GM12891 (cell line): Measurements from ENCODE around the gene LASP1.
"Not testable (repeated sequence)": the region's sequence is repeated elsewhere in the genome, so short reads cannot be mapped to it uniquely, and the experiment has no call there.

ENCODE experiments used
- DNase-seq: peaks from one replicate; pipeline ENCODE4 v3.0.0; 2011; ENCODE audit warnings: low spot score; ENCODE audit not compliant: insufficient read length
- FAIRE-seq: peaks from 2 replicates; lab custom pipeline; 2011; peaks lifted over from hg19 to GRCh38; lab: Jason Lieb, UNC
- PAX5 ChIP-seq: IDR thresholded peaks from 2 replicates; pipeline ENCODE4 v1.6.1; 2011; ENCODE audit warnings: low read length, moderate library complexity, mild to moderate bottlenecking; ENCODE audit not compliant: insufficient read depth, severe bottlenecking
- POLR2A ChIP-seq: IDR thresholded peaks from 2 replicates; pipeline ENCODE4 v1.6.1; 2011; ENCODE audit warnings: low read depth, low read length, control low read depth
- POLR2AphosphoS5 ChIP-seq: IDR thresholded peaks from 2 replicates; pipeline ENCODE4 v1.6.1; 2011; ENCODE audit warnings: low read depth, low read length, control low read depth
- POU2F2 ChIP-seq: IDR thresholded peaks from 2 replicates; pipeline ENCODE4 v1.6.1; 2011; ENCODE audit warnings: low read depth, mild to moderate bottlenecking, control low read depth, low read length, moderate library complexity
- SPI1 ChIP-seq: IDR thresholded peaks from 2 replicates; pipeline ENCODE4 v1.6.1; 2011; ENCODE audit warnings: low read depth, low read length, control low read depth
- TAF1 ChIP-seq: IDR thresholded peaks from 2 replicates; pipeline ENCODE4 v1.6.1; 2011; ENCODE audit warnings: low read depth, low read length, control low read depth

LASP1 gene

DNA sequence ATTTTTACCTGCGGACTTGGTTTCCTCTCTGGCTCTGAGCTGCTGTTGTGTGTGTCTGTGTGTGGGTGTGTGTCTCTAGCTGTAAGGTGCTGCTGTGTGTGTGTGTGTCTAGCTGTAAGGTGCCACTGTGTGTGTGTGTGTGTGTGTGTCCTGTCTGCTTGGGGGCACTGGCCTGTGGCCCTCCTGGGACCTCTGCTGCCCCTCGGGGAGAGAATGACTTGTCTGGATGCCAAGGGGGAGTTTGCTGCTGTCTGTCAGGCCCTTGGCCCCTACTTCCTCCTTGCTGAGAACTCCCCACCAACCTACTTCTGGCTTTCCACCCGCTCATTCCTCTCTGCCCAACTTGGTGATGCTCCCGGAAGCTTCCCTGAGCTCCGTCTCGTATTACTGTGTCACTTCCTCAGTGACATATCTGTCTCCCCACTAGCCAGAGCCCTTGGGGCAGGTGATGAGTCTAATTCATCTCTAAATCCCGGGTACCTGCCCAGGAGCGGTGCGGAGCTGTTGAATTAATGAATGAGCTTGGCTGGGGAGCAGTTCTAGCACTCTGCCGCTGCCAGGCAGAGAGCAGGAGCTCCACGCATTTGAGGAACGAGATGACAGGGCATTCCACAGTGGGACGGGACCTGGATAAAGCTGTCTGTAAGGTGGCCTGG is 52.0 kb downstream of the LASP1 start:
- DNase-seq (no peak), FAIRE-seq (no peak)
- TF ChIP-seq TAF1 (no peak), POLR2AphosphoS5 (peak; percentile 40; the same call in 1 of the 2 replicates)

DNA sequence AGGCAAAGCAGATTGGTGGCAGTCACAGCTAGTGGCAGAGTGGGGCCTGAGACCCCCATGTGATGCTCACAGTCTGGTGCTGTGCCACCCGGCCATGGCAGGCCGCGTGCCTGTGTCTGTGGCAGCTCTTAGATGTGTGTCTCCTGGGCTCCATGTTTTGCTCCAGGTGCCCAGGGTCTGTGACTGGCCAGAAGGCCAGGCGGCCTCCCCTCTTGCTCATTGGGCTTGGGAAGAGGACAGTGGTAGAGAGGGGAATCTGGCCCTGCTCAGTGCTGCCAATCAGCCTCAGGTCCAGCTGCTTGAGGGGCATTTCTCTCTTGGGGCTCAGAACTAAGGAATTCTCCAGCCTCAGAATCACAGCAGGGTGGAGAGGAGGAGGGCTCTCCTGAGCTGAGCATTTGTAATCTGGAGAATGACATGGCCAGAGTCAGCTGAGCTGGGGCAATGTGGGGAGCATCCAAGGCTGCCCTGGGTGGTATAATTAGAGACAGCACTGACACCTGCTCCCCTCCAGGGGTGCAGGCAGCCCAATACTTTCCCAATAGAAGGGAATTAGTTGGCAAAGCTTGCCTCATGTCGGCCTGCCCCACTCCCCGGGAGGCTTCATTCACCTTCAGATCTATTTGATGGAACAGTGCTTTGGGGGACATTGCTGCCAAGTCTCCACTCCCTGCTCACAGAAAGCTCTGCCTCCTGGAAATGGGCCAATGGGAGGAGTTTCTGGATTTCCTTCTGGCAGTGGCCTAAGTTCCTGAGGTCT is 52.9 kb downstream of the LASP1 start:
- no peak for FAIRE-seq
- TF ChIP-seq TAF1: no peak
- no peak for TF ChIP-seq PAX5
- no peak for DNase-seq

DNA sequence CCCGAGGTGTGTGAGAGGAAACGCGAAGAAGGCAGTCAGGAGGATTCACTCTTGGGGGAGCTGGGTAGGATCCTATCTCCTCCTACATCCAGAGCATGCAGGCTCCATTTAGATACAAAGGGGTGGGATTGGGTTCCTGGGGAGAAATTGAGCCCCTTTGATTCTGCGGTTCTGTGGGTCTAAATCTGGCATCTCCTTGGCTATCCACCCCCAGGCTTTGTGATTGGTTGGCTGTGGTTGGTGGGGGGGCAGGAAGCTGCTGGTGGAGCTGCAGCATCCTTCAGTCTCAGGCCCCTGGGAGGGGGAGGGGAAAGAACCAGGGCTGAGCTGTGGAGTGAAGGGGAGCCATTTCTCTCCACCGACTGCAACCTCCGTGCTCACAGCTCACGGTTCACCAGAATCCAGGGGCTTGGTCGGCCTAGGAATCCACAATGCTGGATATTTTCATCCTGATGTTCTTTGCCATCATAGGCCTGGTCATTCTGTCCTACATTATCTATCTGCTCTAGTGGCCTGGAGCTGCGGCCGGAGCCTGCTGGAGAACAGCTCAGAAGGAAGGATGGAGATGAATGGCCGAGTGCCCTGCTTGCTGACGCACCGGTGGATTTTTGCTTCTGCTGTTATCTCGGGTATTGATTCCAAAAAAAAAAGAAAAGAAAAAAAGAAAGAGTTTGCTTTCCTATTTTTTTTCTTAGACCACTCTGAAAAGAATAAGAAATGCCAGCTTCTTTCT is 55.6 kb downstream of the LASP1 start, which contains the start of gene LASP1NB:
LASP1NB (plus strand) TSS at position 352 of the 733 bp plus-strand sequence.
- TF ChIP-seq POLR2A: no peak
- TF ChIP-seq SPI1: no peak
- TF ChIP-seq POLR2AphosphoS5: no peak
- no peak for TF ChIP-seq PAX5
- no peak for DNase-seq
- no peak for FAIRE-seq

DNA sequence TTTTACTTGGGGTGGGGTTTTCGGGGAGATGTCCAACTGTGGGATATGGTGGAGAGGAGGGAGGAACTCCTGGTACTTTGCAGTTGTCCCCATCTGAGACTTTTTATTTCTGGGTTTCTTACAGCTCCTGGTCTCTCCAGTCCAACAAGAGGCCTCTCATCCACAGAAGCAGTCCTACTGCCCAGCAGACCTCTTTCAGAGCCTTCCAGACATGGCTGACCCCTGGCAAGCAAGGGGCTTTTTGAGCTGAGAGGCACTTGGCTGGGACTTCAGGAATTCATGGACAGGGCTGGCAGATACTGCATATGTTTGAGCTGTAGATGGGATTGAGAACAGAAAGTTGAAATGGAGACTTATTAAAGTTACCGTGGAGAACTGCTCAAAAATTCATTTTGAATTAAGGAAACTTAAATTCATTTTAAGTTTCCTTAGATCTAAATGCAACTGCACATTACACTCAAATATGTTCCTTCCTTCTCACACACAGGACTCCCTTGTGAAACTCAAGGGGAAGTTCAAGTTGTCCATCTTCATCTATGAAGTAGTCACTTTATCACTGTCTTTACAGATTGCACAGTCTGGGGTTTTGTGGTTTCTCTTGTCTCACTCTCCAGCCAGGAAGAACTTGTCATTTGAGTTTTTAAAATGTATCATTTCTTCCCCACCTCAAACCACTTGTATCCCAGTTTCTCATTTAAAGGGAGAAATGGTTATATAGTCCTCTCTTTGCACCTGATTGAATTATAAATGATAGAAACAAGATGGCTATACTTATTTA is 56.6 kb downstream of the LASP1 start:
- FAIRE-seq (no peak), DNase-seq (no peak)
- TF ChIP-seq PAX5: no peak
- no peak for TF ChIP-seq POLR2A
- no peak for TF ChIP-seq POU2F2
- no peak for TF ChIP-seq TAF1
- TF ChIP-seq SPI1: no peak
- TF ChIP-seq POLR2AphosphoS5: no peak

DNA sequence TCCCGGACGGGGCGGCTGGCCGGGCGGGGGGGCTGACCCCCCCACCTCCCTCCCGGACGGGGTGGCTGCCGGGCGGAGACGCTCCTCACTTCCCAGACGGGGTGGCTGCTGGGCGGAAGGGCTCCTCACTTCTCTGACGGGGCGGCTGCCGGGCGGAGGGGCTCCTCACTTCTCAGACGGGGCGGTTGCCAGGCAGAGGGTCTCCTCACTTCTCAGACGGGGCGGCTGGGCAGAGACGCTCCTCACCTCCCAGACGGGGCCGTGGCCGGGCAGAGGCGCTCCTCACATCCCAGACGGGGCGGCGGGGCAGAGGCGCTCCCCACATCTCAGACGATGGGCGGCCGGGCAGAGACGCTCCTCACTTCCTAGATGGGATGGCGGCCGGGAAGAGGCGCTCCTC is 60.9 kb downstream of the LASP1 start:
- not testable (repeated sequence) for FAIRE-seq, DNase-seq

DNA sequence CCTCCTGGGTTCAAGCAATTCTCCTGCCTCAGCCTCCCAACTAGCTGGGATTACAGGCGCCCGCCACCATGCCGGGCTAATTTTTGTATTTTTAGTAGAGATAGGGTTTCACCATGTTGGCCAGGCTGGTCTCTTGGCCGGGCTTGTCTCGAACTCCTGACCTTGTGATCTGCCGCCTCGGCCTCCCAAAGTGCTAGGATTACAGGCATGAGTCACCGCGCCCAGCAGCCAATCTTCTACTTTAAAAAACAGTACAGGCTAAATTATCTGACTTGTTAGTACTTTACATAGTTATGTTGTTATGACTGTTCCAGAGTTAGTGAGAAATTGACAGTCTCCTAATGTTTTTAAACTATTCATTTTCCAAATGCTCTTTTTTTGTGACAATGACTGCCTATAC is 64.1 kb downstream of the LASP1 start:
- not testable (repeated sequence) for FAIRE-seq

DNA sequence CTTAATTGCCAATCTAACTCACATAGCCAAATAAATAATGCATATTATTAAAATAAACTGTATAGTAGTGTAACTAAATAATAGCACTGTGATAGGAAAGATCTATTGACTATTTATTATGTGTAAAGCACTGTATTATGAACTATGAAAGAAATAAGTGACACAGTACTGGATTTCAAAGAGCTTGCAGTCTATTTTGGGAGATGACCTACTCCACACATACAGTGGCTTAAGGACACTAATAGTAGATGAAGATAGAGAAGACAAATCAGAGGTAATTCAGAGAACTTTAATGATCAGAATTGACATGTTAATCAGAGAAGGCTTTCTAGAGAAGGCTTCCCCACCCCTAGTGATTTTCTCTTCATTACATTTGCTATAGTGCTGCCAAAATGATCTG is 70.1 kb downstream of the LASP1 start:
- DNase-seq: no peak
- no peak for FAIRE-seq
- TF ChIP-seq POLR2A: no peak
- no peak for TF ChIP-seq POU2F2
- no peak for TF ChIP-seq SPI1
- TF ChIP-seq POLR2AphosphoS5: no peak
- no peak for TF ChIP-seq TAF1
- no peak for TF ChIP-seq PAX5

More for the DNA sequence above, 64.1 kb downstream of the LASP1 start:
- DNase-seq: not testable (repeated sequence)

DNA sequence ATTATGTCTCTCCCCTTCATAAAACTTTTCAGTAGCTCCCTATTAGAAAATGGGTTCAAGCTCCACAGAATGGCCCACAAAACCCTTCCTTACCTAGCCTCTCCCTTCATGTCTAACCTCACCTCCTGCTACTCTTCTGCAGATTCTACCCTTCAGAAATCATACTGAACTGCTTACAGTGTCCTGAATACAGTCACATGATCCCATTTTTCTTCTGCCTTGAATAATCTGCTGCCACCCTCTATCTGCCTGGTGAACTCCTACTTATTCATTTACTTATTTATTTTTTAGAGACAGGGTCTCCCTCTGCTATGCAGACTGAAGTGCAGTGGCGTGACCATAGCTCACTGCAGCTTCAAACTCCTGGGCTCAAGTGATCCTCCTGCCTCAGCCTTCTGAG is 70.5 kb downstream of the LASP1 start:
- TF ChIP-seq POLR2AphosphoS5: no peak
- TF ChIP-seq SPI1: no peak
- FAIRE-seq (no peak), DNase-seq (no peak)

DNA sequence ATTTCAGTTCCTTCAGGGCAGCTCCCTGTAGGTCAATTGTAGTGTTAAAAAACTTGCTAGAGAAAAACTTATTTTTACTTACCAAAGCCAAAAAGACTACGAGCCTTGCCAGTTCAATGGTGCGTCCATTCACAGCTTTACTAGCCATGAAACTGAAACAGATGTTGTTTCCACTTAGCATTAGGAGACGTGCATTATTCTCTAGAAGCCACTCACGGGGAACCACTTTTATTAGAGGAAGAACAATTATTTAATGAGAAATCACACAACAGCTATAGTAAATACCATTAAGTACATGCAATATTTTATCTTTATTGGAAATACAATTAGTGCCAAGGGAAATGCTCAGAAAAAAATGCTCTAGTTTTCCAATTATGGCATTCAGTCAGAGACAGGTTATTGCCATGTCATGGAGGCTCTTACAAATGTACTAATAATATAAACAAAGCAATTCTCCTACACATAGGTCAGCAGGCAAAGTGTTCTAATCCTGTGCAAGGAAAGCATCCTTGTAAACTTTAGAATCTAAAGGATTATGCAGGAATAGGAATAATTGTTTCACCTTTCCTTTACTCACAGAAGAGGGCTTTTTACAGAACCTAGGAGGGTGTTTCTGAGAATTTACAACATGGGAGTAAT is 73.0 kb downstream of the LASP1 start:
- peak; percentile 78 for FAIRE-seq
- no peak for DNase-seq
- no peak for TF ChIP-seq POLR2AphosphoS5
- no peak for TF ChIP-seq POLR2A
- no peak for TF ChIP-seq TAF1
- no peak for TF ChIP-seq PAX5

DNA sequence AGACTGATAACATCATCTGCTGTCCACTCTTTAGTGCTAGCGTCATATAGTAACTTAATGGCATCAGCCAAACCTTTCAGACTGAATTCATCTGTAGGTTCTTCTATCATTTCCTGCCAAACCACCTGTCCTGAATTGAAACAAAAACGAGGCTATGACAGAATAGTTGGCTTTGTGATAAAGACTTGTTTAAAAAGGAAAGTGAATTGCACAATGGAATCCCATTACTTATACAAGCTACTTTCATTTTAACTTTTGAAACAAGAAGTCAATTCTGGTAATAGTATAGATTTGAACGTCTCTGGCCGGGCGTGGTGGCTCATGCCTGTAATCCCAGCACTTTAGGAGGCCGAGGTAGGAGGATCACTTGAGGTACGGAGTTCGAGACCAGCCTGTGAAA is 73.7 kb downstream of the LASP1 start:
- TF ChIP-seq SPI1: no peak
- no peak for TF ChIP-seq PAX5
- no peak for TF ChIP-seq POU2F2
- no peak for TF ChIP-seq POLR2A
- no peak for TF ChIP-seq POLR2AphosphoS5
- no peak for TF ChIP-seq TAF1
- FAIRE-seq: no peak

DNA sequence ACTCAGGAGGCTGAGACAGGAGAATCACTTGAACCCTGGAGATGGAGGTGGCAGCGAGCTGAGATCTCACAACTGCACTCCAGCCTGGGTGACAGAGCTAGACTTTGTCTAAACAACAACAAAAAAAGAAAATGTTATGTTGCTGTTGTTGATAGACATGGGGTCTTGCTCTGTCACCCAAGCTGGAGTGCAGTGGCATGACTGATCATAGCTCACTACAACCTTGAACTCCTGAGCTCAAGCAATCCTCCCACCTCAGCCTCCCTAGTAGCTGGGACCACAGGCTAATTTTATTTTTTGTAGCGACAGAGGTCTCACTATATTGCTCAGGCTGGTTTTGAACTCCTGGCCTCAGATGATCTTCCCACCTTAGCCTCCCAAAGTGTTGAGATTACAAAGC is 77.3 kb downstream of the LASP1 start:
- no peak for FAIRE-seq

More for the DNA sequence above, 73.7 kb downstream of the LASP1 start:
- DNase-seq: no peak

DNA sequence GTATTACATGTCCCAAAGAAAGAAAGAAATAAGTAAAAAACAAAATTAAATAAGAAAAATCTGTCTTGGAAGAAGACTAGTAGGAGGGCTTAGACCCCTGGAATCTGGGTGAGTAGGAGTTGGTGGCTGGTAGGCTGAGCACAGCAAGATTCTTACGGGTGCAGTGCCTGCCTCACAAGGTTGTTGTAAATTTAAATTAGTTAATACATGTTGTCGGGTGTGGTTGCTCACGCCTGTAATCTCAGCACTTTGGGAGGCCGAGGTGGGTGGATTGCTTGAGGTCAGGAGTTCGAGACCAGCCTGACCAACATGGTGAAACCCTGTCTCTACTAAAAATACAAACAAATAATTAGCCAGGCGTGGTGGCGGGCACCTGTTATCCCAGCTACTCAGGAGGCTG is 83.9 kb downstream of the LASP1 start:
- DNase-seq, FAIRE-seq: not testable (repeated sequence)

More for the DNA sequence above, 77.3 kb downstream of the LASP1 start:
- DNase-seq: no peak
- TF ChIP-seq SPI1 (no peak), PAX5 (no peak), POLR2AphosphoS5 (no peak), TAF1 (no peak), POLR2A (no peak), POU2F2 (no peak)
